A673 (cell line): Measurements from ENCODE around the gene GPC6. TPM values are rescaled to one million over a fixed set of nuclear protein-coding genes. Genes with fewer than 3 reads are reported as not detected.
"Not testable (repeated sequence)": the region's sequence is repeated elsewhere in the genome, so short reads cannot be mapped to it uniquely, and the experiment has no call there.

ENCODE experiments used
- BruUV-seq: library from RNA; stranded (reverse); fragments of 400-500 nt; replicated peaks from 2 replicates; lab custom pipeline; 2021; lab: Mats Ljungman, UMichigan
- CTCF ChIA-PET: fragments of 300-600 bp; sonication (Branson Sonifier 250); formaldehyde crosslinking; loops from one replicate; lab custom pipeline; 2022; ENCODE audit warnings: antibody characterized with exemption; lab: Charles Lee
- POLR2A ChIA-PET: fragments of 300-600 bp; sonication (Branson Sonifier 250); formaldehyde crosslinking; loops from one replicate; lab custom pipeline; 2022; ENCODE audit warnings: antibody characterized with exemption; ENCODE audit not compliant: low non-redundant PET; lab: Charles Lee
- DNase-seq: peaks from one replicate; pipeline ENCODE4 v3.0.0-alpha.2; 2015; ENCODE audit warnings: low spot score
- H3K27ac ChIP-seq: fragments of 200-600 bp; sonication (generic); 2 replicates; pipeline ENCODE4 v1.5.1; 2016; ENCODE audit warnings: mixed run types, low read depth, mild to moderate bottlenecking, mixed read lengths, antibody characterized with exemption, low read length; ENCODE audit not compliant: poor library complexity, severe bottlenecking
- H3K27me3 ChIP-seq: fragments of 200-600 bp; sonication (generic); replicated peaks from 2 replicates; pipeline ENCODE4 v1.6.1; 2017; ENCODE audit warnings: mixed run types, low read depth, mild to moderate bottlenecking, mixed read lengths, antibody characterized with exemption, low read length; ENCODE audit not compliant: insufficient read depth, poor library complexity
- H3K36me3 ChIP-seq: fragments of 200-600 bp; sonication (generic); 2 replicates; pipeline ENCODE4 v1.6.1; 2016; ENCODE audit warnings: mixed run types, mild to moderate bottlenecking, mixed read lengths, antibody characterized with exemption, low read length; ENCODE audit not compliant: insufficient read depth, poor library complexity, severe bottlenecking
- H3K4me1 ChIP-seq: fragments of 200-600 bp; sonication (generic); 2 replicates; pipeline ENCODE4 v1.6.1; 2017; ENCODE audit warnings: mixed run types, mild to moderate bottlenecking, mixed read lengths, antibody characterized with exemption, low read length; ENCODE audit not compliant: insufficient read depth, poor library complexity, severe bottlenecking
- H3K4me3 ChIP-seq: fragments of 200-600 bp; sonication (generic); 2 replicates; pipeline ENCODE4 v1.5.1; 2016; ENCODE audit warnings: low read depth, mixed run types, mild to moderate bottlenecking, mixed read lengths, low read length; ENCODE audit not compliant: poor library complexity, severe bottlenecking
- H3K9me3 ChIP-seq: fragments of 200-600 bp; sonication (generic); 2 replicates; pipeline ENCODE4 v1.6.1; 2016; ENCODE audit warnings: mixed run types, low read depth, mild to moderate bottlenecking, mixed read lengths, antibody characterized with exemption, low read length; ENCODE audit not compliant: poor library complexity, severe bottlenecking
- EZH2 ChIP-seq: fragments of 200-600 bp; sonication (generic); IDR thresholded peaks from 2 replicates; pipeline ENCODE4 v1.6.1; 2017; ENCODE audit warnings: borderline replicate concordance, low read depth, mild to moderate bottlenecking, mixed read lengths, antibody characterized with exemption, low read length; ENCODE audit not compliant: poor library complexity, severe bottlenecking
- intact Hi-C: fragments of 100-400 bp; cut with micrococcal nuclease; formaldehyde crosslinking; loops from one replicate; pipeline ENCODE4 v1.10.0; 2022; ENCODE audit not compliant: unreplicated experiment
- total RNA-seq: library from RNA; stranded (reverse); gene quantifications from 2 replicates; pipeline ENCODE4 v1.2.3, GENCODE V29; 2021
- TF ChIP-seq, protein P1 (sequence below): fragments of 300-800, 200-600 bp; sonication (generic); conservative IDR thresholded peaks from 2 replicates; pipeline ENCODE4 v1.5.1; 2017; ENCODE audit warnings: low read depth, mild to moderate bottlenecking, antibody characterized with exemption, low read length, moderate library complexity, mixed read lengths

GPC6 gene
- total RNA-seq, 1 experiment from 2014 or later: 23.3 TPM

DNA sequence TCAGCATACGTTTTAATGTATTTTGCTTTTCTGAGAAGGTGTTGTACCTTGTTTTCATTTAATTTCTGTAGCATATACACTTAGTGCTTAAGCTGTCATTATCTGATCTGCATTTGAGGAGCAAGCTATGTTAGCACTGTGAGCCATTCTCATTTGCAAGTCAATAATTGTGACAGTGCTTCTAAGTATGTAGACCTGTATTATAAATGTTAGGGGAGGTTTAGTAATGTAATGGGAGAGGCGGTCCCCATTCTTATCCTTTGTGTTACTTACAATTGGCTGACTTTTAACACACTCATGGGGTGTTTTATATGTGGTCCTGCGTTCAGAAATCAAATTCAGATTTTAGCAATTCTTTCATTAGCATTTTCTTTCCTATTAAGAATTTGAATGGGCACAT lies 90.2 kb downstream of the GPC6 start:
- CTCF ChIA-PET: no interaction called here
- BruUV-seq: no TSS peak
- H3K4me3 ChIP-seq: no peak overlapping the region

DNA sequence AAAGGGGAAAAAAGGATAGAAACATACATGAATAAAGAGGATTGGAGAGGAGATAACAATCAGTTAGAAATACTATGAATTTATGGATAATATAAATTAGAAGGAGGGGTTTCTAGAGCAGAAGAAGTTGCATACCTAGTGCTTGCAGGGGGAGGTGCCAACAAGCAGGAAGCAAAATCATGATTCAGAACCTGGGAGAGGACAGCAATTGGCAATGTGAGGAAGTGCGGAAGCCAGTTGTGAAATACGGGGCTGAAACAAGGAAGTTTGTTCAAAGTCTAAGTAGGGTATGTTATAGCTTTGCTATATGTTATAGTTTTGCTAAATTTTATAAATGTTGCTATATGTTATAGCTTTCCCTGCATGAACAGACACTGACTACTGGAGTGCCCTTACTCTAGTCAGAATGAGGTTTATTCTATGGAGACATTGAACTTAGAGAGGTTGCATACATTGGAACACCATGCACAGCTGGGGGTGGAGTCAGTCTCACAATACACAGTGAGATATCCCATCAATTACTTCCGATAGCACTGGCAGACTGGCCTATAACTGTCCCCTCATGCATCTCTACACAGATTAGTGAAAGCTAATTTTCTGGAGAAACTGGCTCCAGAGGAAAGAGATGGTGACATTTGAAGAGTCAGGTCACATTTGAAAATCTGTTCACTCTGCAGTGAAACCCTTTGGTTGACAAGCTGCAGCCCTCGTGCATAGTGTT lies 92.1 kb downstream of the GPC6 start:
- ChIA-PET POLR2A (no interaction called here), CTCF (no interaction called here)
- Histone ChIP-seq H3K27ac (no peak overlapping the region), H3K9me3 (no peaks in the 10 kb centered on the region), H3K4me1 (peaks cover 47% of the 10 kb centered on the region), H3K4me3 (no peak overlapping the region), H3K36me3 (no peaks in the 10 kb centered on the region), H3K27me3 (no peaks in the 10 kb centered on the region)
- BruUV-seq: no TSS peak
- intact Hi-C loops: no loop called here
- TF ChIP-seq, protein P1, sequence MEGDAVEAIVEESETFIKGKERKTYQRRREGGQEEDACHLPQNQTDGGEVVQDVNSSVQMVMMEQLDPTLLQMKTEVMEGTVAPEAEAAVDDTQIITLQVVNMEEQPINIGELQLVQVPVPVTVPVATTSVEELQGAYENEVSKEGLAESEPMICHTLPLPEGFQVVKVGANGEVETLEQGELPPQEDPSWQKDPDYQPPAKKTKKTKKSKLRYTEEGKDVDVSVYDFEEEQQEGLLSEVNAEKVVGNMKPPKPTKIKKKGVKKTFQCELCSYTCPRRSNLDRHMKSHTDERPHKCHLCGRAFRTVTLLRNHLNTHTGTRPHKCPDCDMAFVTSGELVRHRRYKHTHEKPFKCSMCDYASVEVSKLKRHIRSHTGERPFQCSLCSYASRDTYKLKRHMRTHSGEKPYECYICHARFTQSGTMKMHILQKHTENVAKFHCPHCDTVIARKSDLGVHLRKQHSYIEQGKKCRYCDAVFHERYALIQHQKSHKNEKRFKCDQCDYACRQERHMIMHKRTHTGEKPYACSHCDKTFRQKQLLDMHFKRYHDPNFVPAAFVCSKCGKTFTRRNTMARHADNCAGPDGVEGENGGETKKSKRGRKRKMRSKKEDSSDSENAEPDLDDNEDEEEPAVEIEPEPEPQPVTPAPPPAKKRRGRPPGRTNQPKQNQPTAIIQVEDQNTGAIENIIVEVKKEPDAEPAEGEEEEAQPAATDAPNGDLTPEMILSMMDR: no peak
- no peak for TF ChIP-seq EZH2
- DNase-seq: peak; percentile 83

More for the DNA sequence above, 90.2 kb downstream of the GPC6 start:
- Histone ChIP-seq H3K9me3 (no peaks in the 10 kb centered on the region), H3K27me3 (no peaks in the 10 kb centered on the region), H3K36me3 (no peaks in the 10 kb centered on the region), H3K4me1 (peaks cover 47% of the 10 kb centered on the region), H3K27ac (no peak overlapping the region)
- DNase-seq: no peak
- intact Hi-C loops: no loop called here
- POLR2A ChIA-PET: no interaction called here
- no peak for TF ChIP-seq EZH2
- TF ChIP-seq, protein P1: no peak

DNA sequence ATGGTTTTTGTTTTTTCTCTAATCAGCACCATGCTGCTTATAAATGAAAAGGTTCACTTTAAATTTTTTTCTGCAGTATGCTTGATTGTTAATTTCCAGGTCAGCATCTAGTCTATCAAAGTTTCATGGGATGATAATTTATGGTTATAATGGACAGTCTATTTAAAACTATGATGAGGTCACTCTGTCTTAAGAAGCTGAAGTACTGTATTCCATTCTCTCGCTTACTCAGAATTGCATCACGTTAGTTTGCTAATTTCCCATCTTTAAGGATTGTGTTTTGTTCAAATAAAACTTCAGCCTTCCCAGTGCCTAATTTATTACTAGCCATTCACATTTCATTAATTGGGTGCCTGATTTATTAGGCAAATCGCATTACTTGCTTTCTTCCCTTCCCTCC lies 94.3 kb downstream of the GPC6 start:
- TF ChIP-seq EZH2: no peak
- TF ChIP-seq, protein P1: no peak
- H3K36me3 ChIP-seq: no peaks in the 10 kb centered on the region
- DNase-seq: peak; percentile 34
- no peaks in the 10 kb centered on the region for H3K9me3 ChIP-seq
- ChIA-PET CTCF (no interaction called here), POLR2A (no interaction called here)
- H3K4me3 ChIP-seq: no peak overlapping the region
- intact Hi-C loops: no loop called here
- H3K27me3 ChIP-seq: no peaks in the 10 kb centered on the region
- no peak overlapping the region for H3K27ac ChIP-seq
- BruUV-seq: no TSS peak
- peaks cover 48% of the 10 kb centered on the region for H3K4me1 ChIP-seq

DNA sequence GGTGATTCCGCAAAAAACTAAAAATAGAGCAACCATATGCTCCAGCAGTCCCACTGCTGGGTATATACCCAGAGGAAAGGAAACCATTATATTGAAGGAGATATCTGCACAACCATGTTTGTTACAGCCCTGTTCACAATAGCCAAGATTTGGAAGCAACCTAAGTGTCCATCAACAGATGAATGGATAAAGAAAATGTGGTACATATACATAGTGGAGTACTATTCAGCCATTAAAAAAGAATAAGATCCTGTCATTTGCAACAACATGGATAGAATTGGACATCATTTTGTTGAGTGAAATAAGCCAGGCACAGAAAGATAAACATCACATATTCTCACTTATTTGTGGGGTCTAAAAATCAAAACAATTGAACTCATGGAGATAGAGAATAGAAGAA lies 97.3 kb downstream of the GPC6 start:
- POLR2A ChIA-PET, intact Hi-C loops, H3K4me3 ChIP-seq, BruUV-seq, DNase-seq, H3K27me3 ChIP-seq, H3K27ac ChIP-seq, H3K9me3 ChIP-seq, H3K36me3 ChIP-seq: not testable (repeated sequence)
- peaks cover 31% of the 10 kb centered on the region for H3K4me1 ChIP-seq
- CTCF ChIA-PET: interaction anchor here (0.5 kb wide), 1 partner anchor 19 kb away, joined by 3 read pairs; no protein-coding TSS in a partner anchor
